Embryonic facial prominence (tissue), 1 donor: ENCODE results near the gene PLXDC1.
A peak's percentile ranks its signal among the peaks of the same experiment; 100 is the strongest.
"Not testable (repeated sequence)": the region's sequence is repeated elsewhere in the genome, so short reads cannot be mapped to it uniquely, and the experiment has no call there.

Experiments
- DNase-seq: peaks from one replicate; pipeline ENCODE4 v3.0.0-alpha.2; 2016; ENCODE audit errors: extremely low spot score

Gene PLXDC1

DNA sequence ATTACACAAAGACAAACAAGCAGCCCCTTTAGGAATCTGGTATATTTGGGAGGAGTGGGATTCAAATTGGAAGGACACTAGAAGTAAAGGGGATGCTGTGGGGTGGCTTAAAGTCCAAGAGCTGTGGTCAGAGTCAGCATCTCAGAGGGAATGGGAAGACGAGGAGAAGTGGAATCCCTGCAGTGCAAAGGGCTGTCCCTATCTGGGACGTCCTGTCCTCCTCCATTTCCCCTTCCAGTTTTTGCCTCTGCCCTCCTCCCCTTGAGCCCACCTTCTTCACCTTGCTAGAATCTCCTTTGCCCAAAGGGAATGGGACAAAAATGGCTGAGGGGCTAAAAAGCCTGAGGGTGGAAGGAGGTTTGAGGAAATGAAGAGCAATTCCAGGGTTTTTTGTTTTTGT lies 4.2 kb upstream of the PLXDC1 start:
- DNase-seq, result no peak

DNA sequence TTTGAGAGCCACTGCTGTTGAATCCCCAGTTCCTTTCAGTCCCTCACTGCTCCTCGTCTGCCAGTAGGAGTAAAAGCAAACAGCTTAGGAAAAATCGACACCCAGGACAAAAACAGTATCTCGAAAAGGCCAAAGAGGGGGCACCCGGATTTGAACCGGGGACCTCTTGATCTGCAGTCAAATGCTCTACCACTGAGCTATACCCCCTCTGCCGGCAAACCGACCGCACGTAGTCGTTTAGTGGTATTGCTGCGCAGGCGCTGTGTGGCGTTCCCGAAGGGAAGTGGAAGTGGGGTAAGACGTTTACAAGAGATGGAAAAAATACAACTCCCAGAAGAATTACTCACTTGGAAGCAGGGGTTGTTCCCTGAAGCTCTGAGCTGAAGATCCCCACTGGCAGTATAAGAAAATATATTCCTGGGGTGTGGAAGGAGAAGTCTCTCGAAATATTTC lies 2.2 kb upstream of the PLXDC1 start:
- DNase-seq, result peak; percentile 84

DNA sequence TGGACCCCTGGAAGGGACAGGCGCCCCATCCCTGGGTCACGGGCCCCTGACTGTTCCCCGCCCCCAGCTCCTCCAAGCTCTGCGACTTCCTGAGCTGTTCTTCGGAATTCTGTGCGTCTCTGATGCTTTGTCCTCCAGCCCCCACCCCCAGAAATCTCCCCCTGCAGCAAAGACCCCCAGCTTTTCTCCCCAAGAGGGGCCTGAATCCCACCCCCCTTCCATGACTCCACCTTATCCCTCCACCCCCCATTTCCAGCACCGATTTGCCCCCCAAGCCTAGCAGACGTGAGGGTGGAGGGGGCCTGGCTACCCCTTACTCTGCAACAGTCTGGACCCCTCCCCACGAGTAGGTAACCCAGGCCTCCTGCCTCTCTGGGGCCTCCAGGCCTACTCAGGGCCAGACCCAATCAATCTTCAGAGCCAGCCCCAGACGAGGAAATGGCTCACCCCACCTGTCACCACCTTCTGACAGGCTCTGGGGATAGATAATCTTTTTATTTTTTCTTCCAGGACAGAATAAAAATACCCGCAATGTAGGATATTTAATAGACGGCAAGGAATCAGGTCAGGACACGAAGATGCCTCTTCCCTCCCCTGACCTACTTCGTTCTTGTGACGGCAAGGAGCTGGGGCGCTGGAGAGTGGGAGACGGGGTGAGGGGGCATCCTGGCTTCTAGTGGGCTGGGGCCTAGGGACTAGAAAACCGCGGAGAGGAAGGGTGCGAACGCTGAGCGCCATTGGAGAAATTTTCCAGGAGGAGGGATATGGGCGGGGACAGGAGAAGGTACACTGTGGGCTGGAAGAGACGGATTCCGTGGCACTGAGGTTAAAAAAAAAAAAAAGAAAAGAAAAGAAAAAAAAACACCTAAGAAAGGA lies 744 bp upstream of the PLXDC1 start:
- no peak for DNase-seq

DNA sequence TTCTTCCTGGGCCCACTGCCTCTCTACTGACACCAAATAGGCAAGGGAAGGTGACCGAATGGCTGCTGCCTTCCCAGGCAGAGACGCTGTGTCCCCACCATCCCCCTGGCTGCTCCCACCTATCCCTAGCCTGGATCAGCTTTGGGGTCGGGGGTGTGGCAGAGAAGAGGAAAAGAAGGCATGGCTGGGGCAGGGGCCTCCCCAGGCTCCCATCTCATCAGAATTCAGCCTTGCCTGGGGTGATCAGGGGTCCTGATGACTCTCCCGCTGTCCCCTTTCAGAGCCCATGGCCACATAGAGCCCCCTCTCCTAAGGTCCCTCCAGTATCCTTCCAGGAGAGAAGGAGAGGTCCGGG lies 665 bp downstream of the PLXDC1 start:
- DNase-seq, result no peak

DNA sequence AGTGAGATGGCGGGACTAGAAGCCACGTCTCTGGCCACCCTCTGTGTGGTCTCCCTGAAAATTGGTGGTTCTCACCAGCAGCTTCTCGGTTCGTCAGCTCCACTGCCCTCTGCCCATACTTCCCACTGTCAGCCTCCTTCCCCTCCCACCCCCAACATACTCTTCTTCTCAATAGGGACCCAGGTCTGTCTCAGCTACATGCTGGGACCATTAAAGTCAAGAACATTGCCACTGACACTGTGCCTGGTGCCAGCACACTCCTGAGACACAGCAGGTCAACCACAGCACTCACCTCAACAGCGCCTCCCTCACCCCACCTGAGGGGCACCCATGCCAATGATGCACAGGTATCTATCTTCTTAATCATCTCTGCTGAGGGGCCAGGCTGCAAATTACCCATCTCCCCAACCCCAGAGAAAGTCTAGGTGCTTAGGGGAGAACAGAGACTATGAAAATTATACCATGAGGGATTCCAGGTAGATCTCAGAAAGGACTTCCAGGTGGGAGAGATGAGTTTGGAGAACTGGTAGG lies 1.3 kb downstream of the PLXDC1 start:
- no peak for DNase-seq

DNA sequence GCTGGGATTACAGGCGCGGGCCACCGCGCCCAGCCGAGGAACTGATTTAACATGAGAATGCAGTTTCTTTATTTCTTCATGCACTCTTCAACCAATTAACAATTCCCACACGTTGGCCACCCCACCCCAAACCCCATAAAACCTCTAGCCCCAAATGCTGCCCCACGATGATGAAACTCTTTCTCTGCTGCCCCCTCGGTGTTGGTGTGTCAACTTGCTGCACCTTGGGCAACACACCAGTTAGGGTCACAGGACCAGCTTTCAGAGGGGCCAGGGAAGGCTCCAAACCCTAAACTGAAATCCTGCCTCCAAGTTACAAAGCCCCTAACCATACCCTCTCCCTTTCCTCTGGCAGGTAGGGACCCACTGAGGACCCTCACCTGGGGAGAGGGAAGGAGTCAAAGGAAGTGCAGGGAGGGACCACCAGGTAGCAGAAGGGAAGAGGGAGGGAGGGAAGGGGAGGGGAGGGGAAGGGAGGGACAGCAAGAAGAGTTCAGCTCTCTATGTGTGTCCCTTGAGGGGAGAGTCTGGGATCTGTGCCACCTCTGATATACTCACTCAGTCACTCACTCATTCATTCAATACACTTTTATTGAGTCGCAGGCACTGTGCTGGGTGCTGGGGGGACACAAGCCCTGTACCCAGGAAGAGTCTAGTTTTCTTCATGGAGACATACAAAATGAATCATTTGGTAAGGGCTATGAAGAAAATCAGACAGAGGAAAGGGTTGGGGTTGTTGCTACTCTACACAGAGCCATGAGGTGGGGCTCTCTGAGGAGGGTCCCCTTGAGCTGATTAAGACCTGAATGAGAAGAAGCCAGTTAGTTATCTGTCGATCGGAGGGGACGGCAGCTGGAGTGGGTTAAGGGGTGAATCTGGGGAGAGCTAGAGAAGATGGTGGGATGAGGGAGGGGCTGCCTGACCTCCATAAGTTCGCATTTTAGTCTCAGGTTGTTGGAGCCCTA lies 3.9 kb downstream of the PLXDC1 start:
- no peak for DNase-seq

DNA sequence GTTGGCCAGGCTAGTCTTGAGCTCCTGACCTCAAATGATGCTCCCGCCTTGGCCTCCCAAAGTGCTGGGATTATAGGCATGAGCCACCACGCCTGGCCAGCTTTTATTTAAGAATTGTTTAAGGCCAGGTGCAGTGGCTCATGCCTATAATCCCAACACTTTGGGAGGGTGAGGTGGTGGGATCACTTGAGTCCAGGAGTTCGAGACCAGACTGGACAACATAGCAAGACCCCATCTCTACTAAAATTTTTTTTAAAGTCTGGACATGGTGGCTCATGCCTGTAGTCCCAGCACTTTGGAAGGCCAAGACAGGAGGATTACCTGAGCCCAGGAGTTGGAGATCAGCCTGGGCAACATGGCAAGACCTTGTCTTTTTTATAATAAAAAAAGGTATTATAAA lies 5.2 kb downstream of the PLXDC1 start:
- DNase-seq, result no peak

DNA sequence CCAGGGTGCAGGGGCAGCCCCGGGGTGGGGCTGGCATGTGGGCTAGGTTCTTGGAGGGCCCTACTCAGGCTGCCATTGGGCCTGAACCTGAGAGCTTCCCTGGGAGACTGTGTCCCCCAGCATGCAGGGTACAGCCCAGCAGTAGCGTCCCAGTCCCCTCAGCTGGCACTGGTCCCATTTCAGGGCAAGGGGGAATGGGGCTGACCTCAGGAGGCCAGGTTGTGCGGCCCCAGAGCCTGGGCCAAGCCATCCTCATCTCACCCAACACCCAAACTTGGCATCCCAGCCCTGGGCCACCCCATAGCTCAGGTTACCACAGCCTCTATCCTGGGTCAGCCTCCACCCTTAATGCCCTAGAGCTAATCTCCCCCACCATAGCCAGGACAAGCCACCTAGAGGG lies 6.3 kb downstream of the PLXDC1 start:
- no peak for DNase-seq

DNA sequence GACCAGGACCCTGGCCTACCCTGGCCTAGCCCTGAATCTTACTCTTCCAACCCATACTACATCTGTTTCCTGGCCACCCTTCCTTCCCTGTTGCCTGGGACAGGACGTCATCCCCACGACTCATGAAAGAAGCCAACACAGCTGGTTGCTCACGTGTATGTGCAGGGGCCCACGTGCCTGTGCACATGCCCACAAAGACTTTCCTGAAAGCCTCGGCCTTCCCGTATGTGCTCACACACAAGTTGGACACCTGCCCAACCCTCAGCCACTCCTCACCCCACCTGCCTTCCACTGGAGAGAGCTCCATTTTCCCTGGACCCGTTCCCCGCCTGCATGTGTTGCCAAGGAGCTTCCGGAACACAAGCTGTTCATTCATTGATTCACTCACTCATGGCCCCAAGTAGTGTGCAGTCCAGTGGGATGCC lies 7.0 kb downstream of the PLXDC1 start:
- DNase-seq, result peak; percentile 58

DNA sequence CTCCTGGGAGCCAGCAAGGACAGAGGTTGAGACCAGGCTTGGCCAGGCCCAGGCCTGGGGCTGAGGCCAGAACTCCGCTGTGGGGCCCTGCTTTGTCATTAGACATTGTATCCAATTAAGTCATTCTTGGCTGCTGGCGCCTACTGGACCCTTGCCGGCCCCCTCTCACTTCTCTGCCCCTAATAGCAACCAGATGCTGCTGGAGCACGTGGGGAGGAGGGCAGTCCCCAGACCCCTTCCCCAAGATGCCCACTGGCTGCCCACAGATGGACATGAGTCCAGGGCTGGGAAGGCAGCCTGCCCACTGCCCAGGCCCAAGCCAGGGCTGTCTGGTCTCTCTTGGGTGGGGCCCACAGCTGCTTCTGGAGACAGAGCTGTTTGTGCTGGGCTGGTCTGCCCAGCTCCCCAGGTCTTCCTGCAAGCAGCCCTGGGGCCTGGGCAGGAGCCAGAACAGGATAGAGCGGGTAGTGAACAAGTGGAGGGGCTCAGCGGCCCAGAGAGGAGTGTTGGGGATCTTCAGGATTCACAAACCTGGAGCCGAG lies 7.8 kb downstream of the PLXDC1 start:
- DNase-seq, result no peak

DNA sequence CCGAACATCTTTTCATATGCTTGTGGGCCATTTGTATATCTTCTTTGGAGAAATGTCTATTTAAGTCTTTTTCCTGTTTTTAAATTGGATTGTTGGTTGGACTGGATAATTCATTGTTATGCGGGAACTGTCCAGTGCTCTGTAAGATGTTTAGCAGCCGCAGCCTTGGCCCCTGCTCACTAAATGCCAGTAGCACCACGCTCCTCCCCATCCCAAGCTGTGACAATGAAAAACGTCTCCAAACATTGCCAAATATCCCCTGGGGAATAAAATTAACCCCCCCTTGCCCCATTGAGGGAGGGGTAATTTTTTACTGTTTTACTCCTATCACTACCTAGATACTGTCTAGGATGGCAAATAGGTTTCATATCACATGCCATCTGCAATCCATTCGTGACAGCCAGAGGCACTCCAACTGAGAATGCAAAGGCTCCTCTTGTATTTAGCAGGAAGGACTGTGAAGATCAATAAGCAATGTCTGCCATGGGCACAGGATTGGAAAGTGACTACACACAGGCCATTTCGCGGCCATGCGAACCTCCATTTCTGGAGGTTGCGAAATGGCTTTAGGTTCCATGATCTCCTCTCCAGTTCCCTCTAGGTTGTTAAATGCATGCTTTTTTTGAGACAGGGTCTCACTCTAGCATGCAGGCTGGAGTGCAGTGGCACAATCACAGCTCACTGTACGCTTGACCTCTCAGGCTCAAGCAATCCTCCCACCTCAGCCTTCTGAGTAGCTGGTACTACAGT lies 9.3 kb downstream of the PLXDC1 start:
- DNase-seq, result no peak

DNA sequence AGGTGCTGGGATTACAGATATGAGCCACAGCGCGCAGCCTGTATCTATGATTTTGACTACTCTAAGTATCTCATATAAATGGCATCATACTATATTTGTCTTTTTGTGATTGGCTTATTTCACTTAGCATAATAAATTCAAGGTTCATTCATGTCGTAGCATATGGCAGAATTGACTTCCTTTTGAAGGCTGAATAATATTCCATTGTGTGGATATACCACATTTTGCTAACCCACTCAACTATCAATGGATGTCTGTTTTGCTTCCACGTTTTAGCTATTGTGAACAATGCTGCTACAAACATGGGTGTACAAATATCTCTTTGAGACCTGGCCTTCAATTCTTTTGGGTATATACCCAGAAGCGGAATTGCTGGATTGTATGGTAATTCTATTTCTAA lies 10.1 kb downstream of the PLXDC1 start:
- DNase-seq, result no peak

DNA sequence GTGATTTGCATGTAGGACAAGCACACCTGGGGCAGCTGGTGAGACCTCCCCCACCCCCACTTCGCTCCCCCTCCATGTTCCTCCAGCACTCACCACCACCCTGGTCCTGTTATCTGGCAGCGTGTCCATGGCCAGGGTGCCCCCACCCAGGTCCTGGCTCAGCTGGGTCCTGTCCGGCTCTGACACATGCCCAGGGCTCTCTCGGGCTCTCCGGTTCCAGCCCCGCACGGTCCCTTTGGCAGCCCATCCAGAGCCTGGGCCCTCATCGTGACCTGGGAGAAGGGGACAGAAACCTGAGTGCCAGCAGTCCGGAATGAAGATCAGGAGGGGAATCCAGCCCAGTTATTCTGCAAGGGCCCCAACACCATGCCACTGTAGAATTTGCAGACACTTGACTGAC lies 11.9 kb downstream of the PLXDC1 start:
- DNase-seq, result no peak

DNA sequence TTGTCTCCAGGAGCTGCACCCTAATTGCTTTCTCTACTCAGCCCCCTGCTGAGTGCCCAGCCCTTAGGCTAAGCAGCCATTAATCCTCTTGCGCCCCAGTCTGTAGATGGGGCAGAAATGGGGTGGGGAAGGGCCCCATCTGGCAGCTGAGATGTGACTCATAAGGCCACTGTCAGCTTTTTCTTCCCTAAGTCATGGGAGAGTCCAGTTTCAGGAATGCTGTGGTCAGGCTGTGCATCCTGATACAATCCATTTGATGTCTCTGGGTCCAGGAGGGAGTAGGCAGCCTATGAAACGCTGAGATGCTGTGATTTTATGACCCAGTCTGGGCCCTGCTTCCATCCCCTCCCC lies 12.3 kb downstream of the PLXDC1 start:
- no peak for DNase-seq

DNA sequence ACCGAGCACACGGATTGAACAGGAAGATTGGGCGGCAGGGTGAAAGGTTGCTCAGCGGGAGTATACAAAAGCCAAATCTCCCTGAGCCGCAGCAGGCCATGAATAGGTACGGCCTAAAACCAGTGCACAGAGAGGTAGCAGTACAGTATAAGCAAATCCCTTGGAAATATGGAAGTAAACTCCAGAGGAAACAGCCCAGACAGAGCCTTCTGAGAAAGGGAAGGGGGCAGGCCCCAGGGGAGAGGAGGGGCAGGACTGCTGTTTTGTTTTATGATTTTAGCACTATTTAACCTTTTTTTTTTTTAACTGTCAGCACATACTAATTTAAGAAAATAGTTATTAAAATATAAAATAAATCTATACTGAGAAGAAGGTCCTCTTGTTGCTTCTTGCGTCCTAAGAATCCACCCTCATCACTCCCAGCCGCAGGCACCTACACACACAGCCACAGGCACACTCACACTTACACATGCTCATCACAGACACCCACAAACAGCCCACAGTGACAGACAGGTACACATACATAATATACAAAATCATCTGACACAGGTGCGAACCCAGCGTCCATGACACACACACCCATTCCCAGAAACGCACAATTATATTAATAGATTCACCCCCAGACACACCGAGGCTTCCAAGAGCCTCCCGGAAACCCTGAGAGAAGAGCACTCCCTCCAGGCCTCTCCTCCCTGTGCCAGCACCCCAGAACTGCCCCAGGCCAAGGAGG lies 12.8 kb downstream of the PLXDC1 start:
- no peak for DNase-seq

DNA sequence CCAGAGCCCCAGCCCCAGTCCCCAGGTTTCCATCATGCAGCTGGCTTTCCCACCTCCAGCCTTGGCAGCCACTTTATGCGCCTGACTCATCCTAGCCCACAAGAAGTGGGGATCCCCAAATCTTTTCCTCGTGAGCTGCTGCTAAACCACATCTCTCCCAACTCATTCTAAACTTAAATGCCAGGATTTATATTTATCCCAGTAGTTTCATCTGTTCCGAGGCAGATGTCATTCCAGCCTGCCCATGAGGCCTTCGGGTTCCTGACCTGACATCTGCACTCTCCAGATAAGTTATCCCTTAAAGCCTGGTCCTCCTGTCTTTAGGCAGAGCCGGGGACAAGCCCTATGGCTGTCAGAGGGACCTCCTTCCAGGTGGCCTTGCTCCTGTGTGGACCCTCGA lies 16.6 kb downstream of the PLXDC1 start:
- DNase-seq, result no peak

DNA sequence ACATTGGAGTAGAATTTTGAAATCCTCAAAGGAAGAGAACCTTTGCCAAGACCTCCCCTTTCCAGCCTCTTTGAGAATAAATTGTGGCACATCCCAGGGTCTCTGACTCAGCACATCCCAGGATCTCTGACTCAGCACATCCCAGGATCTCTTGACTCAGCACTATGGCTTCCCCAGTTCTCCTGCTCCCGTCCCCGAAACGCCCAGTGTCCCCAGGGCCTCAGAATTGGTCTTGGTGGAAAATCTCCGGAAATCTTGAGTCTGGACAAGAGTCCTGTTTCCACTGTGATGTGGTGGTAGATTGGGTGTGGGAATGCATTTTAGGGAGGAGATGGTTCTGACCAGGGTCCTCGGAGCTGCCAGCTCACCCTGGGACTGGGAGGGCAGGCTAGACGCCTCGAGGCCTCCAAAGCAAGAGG lies 19.2 kb downstream of the PLXDC1 start:
- no peak for DNase-seq

DNA sequence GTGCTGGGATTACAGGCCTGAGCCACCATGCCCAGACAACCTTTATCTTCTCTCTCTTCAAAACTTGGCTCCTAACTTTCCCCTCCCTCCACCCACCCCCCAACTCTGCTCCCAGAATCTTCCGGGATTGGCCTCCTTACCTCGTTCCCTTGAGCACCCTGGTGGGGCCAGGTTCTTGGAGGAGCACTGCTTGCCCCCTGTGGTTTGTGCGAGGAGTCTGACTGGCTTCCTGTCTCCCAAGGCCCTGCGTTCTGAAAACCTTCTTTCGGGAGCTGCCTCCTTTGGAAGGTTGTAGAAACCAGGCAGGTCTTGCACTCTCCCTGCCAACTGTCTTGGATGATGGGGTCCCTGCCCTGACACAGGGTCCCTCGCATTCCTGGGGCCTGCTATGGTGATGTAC lies 19.8 kb downstream of the PLXDC1 start:
- no peak for DNase-seq

DNA sequence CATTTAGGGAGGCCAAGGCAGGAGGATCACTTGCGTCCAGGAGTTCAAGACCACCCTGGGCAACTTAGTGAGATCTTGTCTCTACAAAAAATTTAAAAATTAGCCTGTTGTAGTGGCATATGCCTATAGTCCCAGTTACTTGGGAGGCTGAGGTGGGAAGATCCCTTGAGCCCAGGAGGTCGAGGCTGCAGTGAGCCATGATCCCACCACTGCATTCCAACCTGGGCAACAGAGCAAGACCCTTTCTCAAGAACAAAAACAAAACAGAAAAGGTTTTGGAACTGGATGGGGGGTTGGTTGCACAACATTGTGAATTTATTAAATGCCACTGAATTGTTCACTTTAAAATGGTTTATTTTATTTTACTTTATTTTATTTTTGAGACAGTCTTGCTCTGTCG lies 21.2 kb downstream of the PLXDC1 start:
- no peak for DNase-seq

DNA sequence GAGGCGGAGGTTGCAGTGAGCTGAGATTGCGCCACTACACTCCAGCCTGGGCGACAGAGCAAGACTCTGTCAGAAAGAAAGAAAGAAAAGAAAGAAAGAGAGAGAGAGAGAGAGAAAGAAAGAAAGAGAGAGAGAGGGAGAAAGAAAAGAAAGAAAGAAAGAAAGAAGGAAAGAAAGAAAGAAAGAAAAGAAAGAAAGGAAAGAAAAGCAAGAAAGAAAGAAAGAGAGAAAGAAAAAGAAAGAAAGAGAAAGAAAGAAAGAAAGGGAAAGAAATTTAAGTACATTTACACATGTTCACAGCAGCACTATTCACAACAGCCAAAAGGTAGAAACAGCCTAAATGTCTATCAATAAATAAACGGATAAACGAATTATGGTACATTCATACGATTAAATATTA lies 21.9 kb downstream of the PLXDC1 start:
- not testable (repeated sequence) for DNase-seq

DNA sequence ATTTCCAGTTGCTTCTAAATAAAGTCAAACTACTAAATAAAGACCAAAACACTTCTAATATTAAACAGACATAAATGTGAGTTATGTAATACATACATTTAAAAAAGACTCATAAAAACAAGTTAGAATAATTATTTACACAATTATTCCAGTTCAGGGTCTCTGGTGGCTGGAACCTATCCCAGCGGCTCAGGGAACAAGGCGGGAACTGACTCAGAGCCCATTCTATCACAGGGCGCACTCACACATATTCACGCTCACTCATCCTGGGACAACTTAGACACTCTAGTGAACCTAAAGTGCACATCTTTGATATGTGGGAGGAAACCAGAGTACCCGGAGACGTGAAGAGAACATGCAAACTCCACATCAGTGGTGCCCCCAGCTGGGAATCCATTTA lies 25.0 kb downstream of the PLXDC1 start:
- DNase-seq, result no peak
